B cell (primary cell): ENCODE measurements around the gene TREH.

Experiments used
- CTCF ChIP-seq: fragments of 200-600 bp; IDR thresholded peaks from one replicate; pipeline ENCODE4 v1.8.0; 2022; ENCODE audit warnings: antibody characterized with exemption, mild to moderate bottlenecking
- EZH2 ChIP-seq: IDR thresholded peaks from 2 replicates; pipeline ENCODE4 v1.6.1; 2012; ENCODE audit warnings: borderline replicate concordance, low read depth, mild to moderate bottlenecking, moderate library complexity, low read length; ENCODE audit not compliant: insufficient read depth, poor library complexity, severe bottlenecking

- TF ChIP-seq CTCF (no peak), EZH2 (no peak)
These were observed 20.2 kb upstream of the TREH start for GRCh38 chr11:118699506-118700220.
